ENCODE data around the gene TBP. TPM values are rescaled to one million over a fixed set of nuclear protein-coding genes. Genes with fewer than 3 reads are reported as not detected.
A peak's percentile ranks its signal among the peaks of the same experiment; 100 is the strongest.

The TBP gene
- total and polyA plus RNA-seq, 2 of the 13 experiments (the other 11 are each of a cell fraction or from before 2014, with no cell fraction given): 21.7 to 28.1 TPM

- no peak; the same call in 1 of the 2 replicates for TF ChIP-seq ZNF770 (CRISPR knock-in tag; IDR thresholded peaks at IDR 0.05)
- TF ChIP-seq ZNF136 (CRISPR knock-in tag; IDR thresholded peaks at IDR 0.05; ENCODE audit: low read depth): peak; percentile 75; the same call in 1 of the 2 replicates
- TF ChIP-seq ZBTB26 (CRISPR knock-in tag; IDR thresholded peaks at IDR 0.05; ENCODE audit: borderline replicate concordance): no peak; the same call in 1 of the 2 replicates
- peak; percentile 46; the same call in 1 of the 2 replicates for TF ChIP-seq SOX13 (IDR thresholded peaks at IDR 0.05)
- peak in 1 of 2 experiments; percentile 42; a peak in 1 of 4 replicates for TF ChIP-seq SOX13 (CRISPR knock-in tag; conservative IDR thresholded peaks at IDR 0.05 in 1 of 2, IDR thresholded peaks at IDR 0.05 in 1 of 2)
- no peak for TF ChIP-seq AKAP8 (CRISPR knock-in tag; IDR thresholded peaks at IDR 0.05)
- peak; percentile 83 for TF ChIP-seq MXD3 (CRISPR knock-in tag; IDR thresholded peaks at IDR 0.05)
- TF ChIP-seq ZNF12 (CRISPR knock-in tag; IDR thresholded peaks at IDR 0.05): 0 out of 2 replicates have a peak, but pooled peaks have one; percentile 18
- TF ChIP-seq MTA1 (CRISPR knock-in tag; IDR thresholded peaks at IDR 0.05; ENCODE audit: borderline replicate concordance): peak; percentile 61; the same call in 1 of the 2 replicates
- 0 out of 2 replicates have a peak, but pooled peaks have one; percentile 52 for TF ChIP-seq CC2D1A (CRISPR knock-in tag; IDR thresholded peaks at IDR 0.05)
- 0 out of 2 replicates have a peak, but pooled peaks have one; percentile 72 for TF ChIP-seq DNMT1 (CRISPR knock-in tag; IDR thresholded peaks at IDR 0.05)
- TF ChIP-seq RXRA (CRISPR knock-in tag; IDR thresholded peaks at IDR 0.05): peak; percentile 81; the same call in 1 of the 2 replicates
- TF ChIP-seq ZNF256 (CRISPR knock-in tag; conservative IDR thresholded peaks at IDR 0.05): 0 out of 2 replicates have a peak, but pooled peaks have one; percentile 17
- no peak for TF ChIP-seq FOSL1 (CRISPR knock-in tag; IDR thresholded peaks at IDR 0.05; ENCODE audit: borderline replicate concordance)
- TF ChIP-seq TOPORS (CRISPR knock-in tag; IDR thresholded peaks at IDR 0.05): peak; percentile 66; the same call in 1 of the 2 replicates
- TF ChIP-seq MIER3 (CRISPR knock-in tag; IDR thresholded peaks at IDR 0.05; ENCODE audit: borderline replicate concordance): no peak; the same call in 1 of the 2 replicates
- TF ChIP-seq ZFP82 (CRISPR knock-in tag; IDR thresholded peaks at IDR 0.05; ENCODE audit: borderline replicate concordance): no peak
- no peak; the same call in none of the 2 replicates for TF ChIP-seq ZNF772 (CRISPR knock-in tag; IDR thresholded peaks at IDR 0.05)
- TF ChIP-seq ZNF841 (CRISPR knock-in tag; IDR thresholded peaks at IDR 0.05; ENCODE audit: borderline replicate concordance): no peak; the same call in 1 of the 2 replicates
- TF ChIP-seq ZNF530 (CRISPR knock-in tag; IDR thresholded peaks at IDR 0.05; ENCODE audit: low read depth): no peak
- TF ChIP-seq HNRNPLL (IDR thresholded peaks at IDR 0.05; ENCODE audit: low read depth, low read length, poor library complexity, severe bottlenecking): peak; percentile 82
- TF ChIP-seq ZNF160 (CRISPR knock-in tag; IDR thresholded peaks at IDR 0.05): peak; percentile 34; the same call in 1 of the 2 replicates
- TF ChIP-seq SIX1 (CRISPR knock-in tag; IDR thresholded peaks at IDR 0.05; ENCODE audit: borderline replicate concordance): no peak; the same call in 1 of the 2 replicates
- TF ChIP-seq ZNF619 (CRISPR knock-in tag; IDR thresholded peaks at IDR 0.05): peak; percentile 89
- no peak for TF ChIP-seq ZBTB14 (CRISPR knock-in tag; IDR thresholded peaks at IDR 0.05)
Observed at GRCh38 chr6:170552765-170553533, 1.2 kb upstream of the TBP start, which contains the start of gene PSMB1 (continued).

All from HepG2 (cell line).